A673 (cell line): ENCODE measurements around the gene TCF12. TPM values are rescaled to one million over a fixed set of nuclear protein-coding genes. Genes with fewer than 3 reads are reported as not detected.

Source experiments
- BruUV-seq: library from RNA; stranded (reverse); fragments of 400-500 nt; replicated peaks from 2 replicates; lab custom pipeline; 2021; lab: Mats Ljungman, UMichigan
- CTCF ChIA-PET: fragments of 300-600 bp; sonication (Branson Sonifier 250); formaldehyde crosslinking; loops from one replicate; lab custom pipeline; 2022; ENCODE audit warnings: antibody characterized with exemption; lab: Charles Lee
- POLR2A ChIA-PET: fragments of 300-600 bp; sonication (Branson Sonifier 250); formaldehyde crosslinking; loops from one replicate; lab custom pipeline; 2022; ENCODE audit warnings: antibody characterized with exemption; ENCODE audit not compliant: low non-redundant PET; lab: Charles Lee
- DNase-seq: peaks from one replicate; pipeline ENCODE4 v3.0.0-alpha.2; 2015; ENCODE audit warnings: low spot score
- H3K27ac ChIP-seq: fragments of 200-600 bp; sonication (generic); 2 replicates; pipeline ENCODE4 v1.5.1; 2016; ENCODE audit warnings: mixed run types, low read depth, mild to moderate bottlenecking, mixed read lengths, antibody characterized with exemption, low read length; ENCODE audit not compliant: poor library complexity, severe bottlenecking
- H3K27me3 ChIP-seq: fragments of 200-600 bp; sonication (generic); replicated peaks from 2 replicates; pipeline ENCODE4 v1.6.1; 2017; ENCODE audit warnings: mixed run types, low read depth, mild to moderate bottlenecking, mixed read lengths, antibody characterized with exemption, low read length; ENCODE audit not compliant: insufficient read depth, poor library complexity
- H3K36me3 ChIP-seq: fragments of 200-600 bp; sonication (generic); 2 replicates; pipeline ENCODE4 v1.6.1; 2016; ENCODE audit warnings: mixed run types, mild to moderate bottlenecking, mixed read lengths, antibody characterized with exemption, low read length; ENCODE audit not compliant: insufficient read depth, poor library complexity, severe bottlenecking
- H3K4me1 ChIP-seq: fragments of 200-600 bp; sonication (generic); 2 replicates; pipeline ENCODE4 v1.6.1; 2017; ENCODE audit warnings: mixed run types, mild to moderate bottlenecking, mixed read lengths, antibody characterized with exemption, low read length; ENCODE audit not compliant: insufficient read depth, poor library complexity, severe bottlenecking
- H3K4me3 ChIP-seq: fragments of 200-600 bp; sonication (generic); 2 replicates; pipeline ENCODE4 v1.5.1; 2016; ENCODE audit warnings: low read depth, mixed run types, mild to moderate bottlenecking, mixed read lengths, low read length; ENCODE audit not compliant: poor library complexity, severe bottlenecking
- H3K9me3 ChIP-seq: fragments of 200-600 bp; sonication (generic); 2 replicates; pipeline ENCODE4 v1.6.1; 2016; ENCODE audit warnings: mixed run types, low read depth, mild to moderate bottlenecking, mixed read lengths, antibody characterized with exemption, low read length; ENCODE audit not compliant: poor library complexity, severe bottlenecking
- EZH2 ChIP-seq: fragments of 200-600 bp; sonication (generic); IDR thresholded peaks from 2 replicates; pipeline ENCODE4 v1.6.1; 2017; ENCODE audit warnings: borderline replicate concordance, low read depth, mild to moderate bottlenecking, mixed read lengths, antibody characterized with exemption, low read length; ENCODE audit not compliant: poor library complexity, severe bottlenecking
- intact Hi-C: fragments of 100-400 bp; cut with micrococcal nuclease; formaldehyde crosslinking; loops from one replicate; pipeline ENCODE4 v1.10.0; 2022; ENCODE audit not compliant: unreplicated experiment
- total RNA-seq: library from RNA; stranded (reverse); gene quantifications from 2 replicates; pipeline ENCODE4 v1.2.3, GENCODE V29; 2021
- TF ChIP-seq, protein P1 (sequence below): fragments of 300-800, 200-600 bp; sonication (generic); conservative IDR thresholded peaks from 2 replicates; pipeline ENCODE4 v1.5.1; 2017; ENCODE audit warnings: low read depth, mild to moderate bottlenecking, antibody characterized with exemption, low read length, moderate library complexity, mixed read lengths

The TCF12 gene
- total RNA-seq, 1 experiment from 2014 or later, result 351 TPM

DNA sequence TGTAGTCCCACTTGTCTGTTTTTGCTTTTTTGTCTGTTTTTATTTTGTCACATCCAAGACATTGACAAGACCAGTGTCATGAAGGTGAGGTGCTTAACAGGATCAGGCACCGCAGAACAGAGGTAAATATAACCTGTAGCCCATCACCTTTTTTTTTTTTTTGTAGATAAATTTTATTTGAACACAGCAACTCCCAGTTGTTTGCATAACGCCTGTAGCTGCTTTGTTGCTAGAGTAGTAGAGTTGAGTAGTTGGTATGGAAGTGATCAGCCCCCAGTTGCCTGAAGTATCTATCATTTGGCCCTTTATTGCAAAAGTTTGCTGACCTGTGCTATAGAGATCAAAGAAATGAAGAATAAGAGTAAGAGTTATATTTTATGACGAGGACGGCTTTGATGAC lies 135.0 kb downstream of the TCF12 start:
- H3K27me3 ChIP-seq, result no peaks in the 10 kb centered on the region
- DNase-seq, result no peak
- H3K4me1 ChIP-seq, result peaks cover 40% of the 10 kb centered on the region
- no peak overlapping the region for H3K27ac ChIP-seq
- BruUV-seq, result no TSS peak
- H3K36me3 ChIP-seq, result no peaks in the 10 kb centered on the region
- POLR2A ChIA-PET, result no interaction called here
- CTCF ChIA-PET, result no interaction called here
- no peak overlapping the region for H3K4me3 ChIP-seq
- TF ChIP-seq EZH2, result no peak
- TF ChIP-seq, protein P1, sequence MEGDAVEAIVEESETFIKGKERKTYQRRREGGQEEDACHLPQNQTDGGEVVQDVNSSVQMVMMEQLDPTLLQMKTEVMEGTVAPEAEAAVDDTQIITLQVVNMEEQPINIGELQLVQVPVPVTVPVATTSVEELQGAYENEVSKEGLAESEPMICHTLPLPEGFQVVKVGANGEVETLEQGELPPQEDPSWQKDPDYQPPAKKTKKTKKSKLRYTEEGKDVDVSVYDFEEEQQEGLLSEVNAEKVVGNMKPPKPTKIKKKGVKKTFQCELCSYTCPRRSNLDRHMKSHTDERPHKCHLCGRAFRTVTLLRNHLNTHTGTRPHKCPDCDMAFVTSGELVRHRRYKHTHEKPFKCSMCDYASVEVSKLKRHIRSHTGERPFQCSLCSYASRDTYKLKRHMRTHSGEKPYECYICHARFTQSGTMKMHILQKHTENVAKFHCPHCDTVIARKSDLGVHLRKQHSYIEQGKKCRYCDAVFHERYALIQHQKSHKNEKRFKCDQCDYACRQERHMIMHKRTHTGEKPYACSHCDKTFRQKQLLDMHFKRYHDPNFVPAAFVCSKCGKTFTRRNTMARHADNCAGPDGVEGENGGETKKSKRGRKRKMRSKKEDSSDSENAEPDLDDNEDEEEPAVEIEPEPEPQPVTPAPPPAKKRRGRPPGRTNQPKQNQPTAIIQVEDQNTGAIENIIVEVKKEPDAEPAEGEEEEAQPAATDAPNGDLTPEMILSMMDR, result no peak
- no peaks in the 10 kb centered on the region for H3K9me3 ChIP-seq
- intact Hi-C loops, result no loop called here

DNA sequence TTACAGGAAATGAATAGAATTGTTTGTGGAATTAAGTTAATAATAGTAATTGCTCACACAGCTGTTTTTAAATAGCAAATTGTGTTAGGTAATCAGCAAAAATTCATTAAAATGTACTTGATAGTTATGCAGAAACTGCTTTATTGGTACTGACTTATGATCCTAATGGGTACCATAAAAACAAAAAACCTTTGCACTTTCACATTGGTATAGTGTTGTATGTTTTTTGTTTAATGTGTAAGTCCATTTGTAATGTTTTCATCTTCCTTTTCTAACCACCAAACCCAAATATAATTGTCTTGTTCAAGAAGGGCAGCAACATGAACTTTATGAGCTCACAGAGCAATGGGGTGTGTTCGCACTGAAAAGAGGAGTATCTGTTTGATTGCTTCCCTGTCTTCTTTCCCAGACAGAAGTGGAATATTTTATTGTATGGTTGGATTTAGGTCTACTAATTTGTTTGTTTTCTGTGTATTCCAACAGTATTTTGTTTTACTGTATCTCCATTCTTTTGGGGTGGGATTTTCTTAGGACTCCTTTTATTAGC lies 135.8 kb downstream of the TCF12 start:
- Histone ChIP-seq H3K36me3 (no peaks in the 10 kb centered on the region), H3K4me1 (peaks cover 42% of the 10 kb centered on the region), H3K9me3 (no peaks in the 10 kb centered on the region), H3K27me3 (no peaks in the 10 kb centered on the region), H3K4me3 (no peak overlapping the region), H3K27ac (no peak overlapping the region)
- peak; percentile 44 for DNase-seq
- CTCF ChIA-PET, result no interaction called here
- BruUV-seq, result no TSS peak
- intact Hi-C loops, result no loop called here
- TF ChIP-seq, protein P1, result no peak
- TF ChIP-seq EZH2, result no peak
- POLR2A ChIA-PET, result no interaction called here

DNA sequence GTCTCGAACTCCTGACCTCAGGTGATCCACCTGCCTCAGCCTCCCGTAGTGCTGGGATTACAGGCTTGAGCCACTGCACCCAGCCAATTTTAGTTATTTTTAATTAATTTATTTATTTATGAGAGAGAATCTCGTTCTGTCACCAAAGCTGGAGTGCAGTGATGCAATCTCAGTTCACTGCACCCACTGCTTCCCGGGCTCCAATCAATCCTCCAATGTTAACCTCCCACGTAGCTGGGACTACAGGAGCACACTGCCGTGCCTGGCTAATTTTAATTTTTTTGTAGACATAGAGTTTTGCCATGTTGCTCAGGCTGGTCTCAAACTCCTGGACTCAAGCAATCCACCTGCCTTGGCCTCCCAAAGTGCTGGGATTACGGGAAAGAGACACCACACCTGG lies 137.9 kb downstream of the TCF12 start:
- DNase-seq, result no peak
- Histone ChIP-seq H3K4me3 (no peak overlapping the region), H3K4me1 (peaks cover 43% of the 10 kb centered on the region), H3K36me3 (no peaks in the 10 kb centered on the region), H3K27ac (no peak overlapping the region), H3K27me3 (no peaks in the 10 kb centered on the region), H3K9me3 (no peaks in the 10 kb centered on the region)
- TF ChIP-seq EZH2, result no peak
- TF ChIP-seq, protein P1, result no peak
- intact Hi-C loops, result no loop called here
- ChIA-PET POLR2A (no interaction called here), CTCF (no interaction called here)
- no TSS peak for BruUV-seq
